HG03521 (cell line): Measurements from ENCODE around the gene GORASP2.
A peak's percentile ranks its signal among the peaks of the same experiment; 100 is the strongest.

ENCODE experiments used
- ATAC-seq: cut with Tn5 transposase; IDR thresholded peaks from one replicate; pipeline ENCODE4 v1.9.1; 2021; ENCODE audit warnings: mild to moderate bottlenecking, moderate library complexity; ENCODE audit not compliant: unreplicated experiment

GORASP2 gene

DNA sequence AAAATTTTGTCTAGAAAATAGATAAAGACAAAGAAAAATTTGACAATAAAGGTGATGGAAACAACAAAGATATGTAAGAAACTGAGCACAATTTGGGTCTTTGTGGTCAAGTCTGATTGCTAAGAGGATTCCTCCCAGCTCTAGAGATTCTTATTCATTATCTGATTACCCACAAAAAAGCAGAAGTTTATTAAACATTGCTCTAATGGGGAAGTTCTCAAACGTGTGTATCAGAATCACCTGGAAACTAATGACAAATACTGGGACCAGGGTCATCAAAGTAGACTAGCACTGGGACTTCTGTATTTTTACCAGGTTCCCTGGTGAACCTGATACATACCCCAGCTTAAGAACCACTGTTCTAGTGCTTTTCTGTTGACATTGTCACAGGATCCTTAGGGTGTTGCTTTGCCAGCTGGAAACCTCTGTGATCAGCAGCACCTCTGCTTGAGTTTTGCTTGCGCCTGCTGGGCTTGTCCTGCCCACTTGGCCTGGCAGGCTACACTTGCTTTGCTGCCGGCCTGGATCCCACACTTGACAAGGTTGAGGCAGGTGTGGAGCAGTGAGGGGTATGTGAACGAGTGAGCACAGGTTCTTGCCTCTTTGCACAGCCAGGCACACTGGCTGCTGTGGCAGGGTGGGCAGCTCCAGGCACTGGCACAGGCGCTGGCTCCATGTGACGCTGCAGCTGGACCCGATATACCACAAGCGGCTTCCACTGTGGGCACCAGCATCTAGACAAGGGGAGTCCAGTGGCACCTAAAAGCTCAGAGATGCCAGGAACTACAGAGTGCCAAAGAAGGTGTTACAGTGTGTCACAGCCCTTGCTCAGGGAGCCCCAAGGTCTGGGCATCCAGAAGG lies 6.2 kb upstream of the GORASP2 start:
- no peak for ATAC-seq

DNA sequence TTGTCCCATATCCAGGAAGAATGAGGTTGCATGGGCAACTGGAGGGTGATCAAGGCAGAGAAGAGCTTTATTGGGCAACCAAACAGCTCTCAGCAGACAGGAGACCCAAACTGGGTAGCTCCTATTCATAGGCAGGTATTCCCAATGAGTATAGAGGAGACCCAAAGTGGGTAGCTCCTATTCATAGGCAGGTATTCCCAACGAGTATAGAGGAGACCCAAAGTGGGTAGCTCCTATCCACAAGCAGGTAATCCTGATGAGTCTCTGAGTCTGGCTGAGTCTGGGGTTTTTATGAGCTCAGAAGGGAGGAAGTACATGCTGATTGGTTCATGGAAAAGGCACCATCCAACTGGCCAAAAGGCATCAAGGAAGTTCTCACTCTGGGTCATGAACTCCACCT lies 5.3 kb upstream of the GORASP2 start:
- ATAC-seq, result no peak

DNA sequence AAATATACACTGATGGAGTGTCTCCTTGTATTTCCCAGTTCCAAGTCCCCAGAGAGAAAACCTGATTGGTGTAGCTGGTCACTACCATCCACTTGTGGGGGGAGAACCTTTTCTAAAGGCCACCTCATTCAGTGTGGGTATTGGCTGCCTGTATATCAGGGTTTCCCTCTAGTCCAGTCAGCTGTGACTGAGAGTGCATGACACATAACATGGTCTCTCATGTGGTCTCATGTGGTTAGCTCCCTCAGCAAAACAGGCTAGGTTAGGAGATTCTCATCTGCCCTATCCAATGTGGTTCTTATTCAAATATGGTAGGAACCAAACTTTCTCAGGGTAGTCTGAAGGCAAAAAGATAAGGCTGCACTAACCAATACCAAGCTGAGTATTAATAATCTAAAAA lies 4.1 kb upstream of the GORASP2 start:
- no peak for ATAC-seq

DNA sequence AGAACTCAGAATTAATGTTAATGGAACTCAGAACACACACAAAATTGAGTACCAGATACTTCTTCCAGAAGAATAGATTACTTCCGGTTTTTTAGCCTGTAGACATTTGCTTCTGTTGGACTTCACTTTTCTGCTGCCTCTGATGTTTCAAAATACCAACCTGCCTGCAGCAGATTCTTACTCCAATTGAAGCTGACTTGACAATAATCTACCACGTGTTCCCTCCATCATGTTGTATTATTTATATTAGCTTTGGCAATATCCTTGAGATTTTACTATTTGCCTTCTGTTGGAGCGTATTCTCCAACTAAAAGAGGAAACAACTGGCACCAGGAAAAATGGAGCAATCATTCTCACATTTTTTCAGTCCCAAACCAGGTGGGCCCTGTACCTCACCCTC lies 3.1 kb upstream of the GORASP2 start:
- ATAC-seq, result no peak

DNA sequence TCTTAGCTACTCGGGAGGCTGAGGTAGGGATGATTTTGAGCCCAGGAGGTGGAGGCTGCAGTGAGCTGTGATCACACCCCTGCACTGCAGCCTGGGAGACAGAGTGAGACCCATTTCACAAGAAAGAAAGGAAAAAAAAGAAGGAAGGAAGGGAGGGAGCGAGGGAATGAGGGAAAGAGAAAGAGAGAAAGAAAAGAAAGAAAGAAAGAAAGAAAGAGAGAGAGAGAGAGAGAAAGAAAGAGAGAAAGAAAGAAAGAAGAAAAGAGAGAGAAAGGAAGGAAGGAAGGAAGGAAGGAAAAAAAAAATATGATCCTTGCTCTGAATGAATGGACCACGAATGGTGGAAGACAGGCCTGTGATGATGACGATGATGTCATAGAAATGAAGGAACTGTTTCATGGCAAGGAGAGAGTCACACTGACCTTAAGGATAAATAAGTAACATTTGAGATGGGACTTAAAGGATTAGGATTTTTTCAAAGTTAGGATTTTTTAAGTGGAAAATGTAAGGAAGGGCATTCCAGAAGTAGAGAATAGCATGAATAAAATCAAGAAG lies 2.2 kb upstream of the GORASP2 start:
- ATAC-seq, result no peak

DNA sequence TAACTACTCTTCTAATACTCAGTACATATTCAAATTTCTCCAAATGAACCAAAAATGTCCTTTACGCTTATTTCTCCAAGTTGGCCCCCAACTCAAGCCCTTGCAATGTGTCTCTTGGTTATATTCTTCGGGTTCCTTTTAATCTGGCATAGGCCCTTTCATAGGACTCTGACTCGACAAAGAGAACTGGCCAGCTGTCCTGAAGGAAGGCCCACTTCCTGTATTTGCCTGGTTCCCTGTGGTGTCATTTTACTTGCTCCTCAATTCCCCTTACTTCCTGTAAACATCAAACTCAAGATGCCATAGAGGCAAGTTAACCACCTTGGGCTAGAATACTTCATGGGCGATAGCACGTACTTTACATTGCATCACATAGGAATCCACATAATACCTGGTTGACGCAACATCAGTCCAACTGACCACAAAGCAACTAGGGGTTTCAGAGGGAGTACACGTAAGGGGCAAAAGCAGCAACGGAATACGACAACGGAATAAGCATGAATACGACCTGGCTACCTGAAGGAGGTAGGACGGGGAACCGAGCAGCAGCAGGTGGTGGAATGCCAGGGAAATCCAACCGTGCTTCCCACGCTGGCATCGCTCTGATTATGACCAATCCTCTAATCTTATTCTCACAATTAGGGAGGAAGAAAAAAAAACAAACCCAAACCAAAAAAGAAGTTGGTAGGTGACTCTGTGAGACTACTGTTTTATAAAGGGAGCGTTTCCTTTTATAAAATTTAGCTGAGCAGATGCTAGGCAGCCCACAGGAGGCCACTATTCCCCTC lies 823 bp upstream of the GORASP2 start:
- no peak for ATAC-seq

DNA sequence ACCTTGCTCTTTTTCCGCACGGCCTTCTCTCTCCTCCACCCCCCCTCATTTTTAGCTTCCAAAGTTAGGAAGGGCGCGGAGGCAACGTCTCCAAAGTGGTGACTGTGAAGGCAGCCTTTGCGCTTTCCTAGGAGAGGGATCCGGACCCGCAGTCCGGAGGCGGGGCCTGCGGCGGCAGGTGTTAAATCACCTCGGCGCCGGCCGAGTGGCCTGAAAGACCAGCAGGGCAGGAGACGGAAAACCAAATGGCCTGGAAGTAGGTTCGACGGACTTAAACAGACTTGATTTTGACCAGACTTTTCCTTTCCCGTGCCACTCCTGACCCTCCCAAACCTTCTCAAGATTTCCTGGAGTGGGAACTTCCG lies 615 bp downstream of the GORASP2 start:
- ATAC-seq, result no peak

DNA sequence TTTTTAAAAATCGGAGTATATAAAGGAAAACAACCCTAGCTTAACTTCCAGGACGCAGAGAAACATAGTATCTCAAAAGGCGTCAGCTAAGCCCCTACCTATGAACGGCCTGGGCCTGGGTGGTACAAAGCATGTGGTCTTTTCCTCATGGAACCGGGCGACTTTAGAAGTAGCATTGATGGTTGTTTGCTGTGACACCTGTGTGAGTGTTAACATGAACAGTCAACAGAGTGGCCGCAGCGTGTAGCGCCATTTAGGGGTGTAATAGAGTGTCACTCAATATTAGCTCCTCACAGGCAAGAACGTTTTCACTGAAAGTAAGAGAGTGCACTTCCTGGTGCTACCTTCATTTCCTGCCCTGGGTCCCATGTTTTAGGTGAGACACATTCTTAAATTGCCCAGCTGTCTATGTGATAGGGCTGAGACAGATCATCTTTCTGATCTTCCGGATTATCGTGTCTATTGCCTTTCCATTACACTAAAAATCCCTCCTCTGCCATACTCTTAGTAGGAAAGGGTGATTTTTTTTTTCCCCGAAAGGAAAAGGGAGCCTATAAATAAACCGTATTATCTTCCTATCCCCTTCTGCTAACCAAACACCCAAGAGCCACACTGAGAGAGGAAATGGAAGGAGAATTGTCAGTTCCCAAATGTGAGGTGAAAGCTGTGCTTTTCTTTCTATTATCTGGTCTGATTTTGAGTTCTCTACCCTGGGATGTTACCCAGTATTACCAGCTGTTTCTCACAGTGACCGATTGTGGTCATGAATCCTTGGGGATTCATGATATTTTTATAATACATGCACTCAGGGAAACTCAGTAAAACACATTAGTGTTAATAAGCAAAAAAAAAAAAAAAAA lies 1.3 kb downstream of the GORASP2 start:
- ATAC-seq, result no peak

DNA sequence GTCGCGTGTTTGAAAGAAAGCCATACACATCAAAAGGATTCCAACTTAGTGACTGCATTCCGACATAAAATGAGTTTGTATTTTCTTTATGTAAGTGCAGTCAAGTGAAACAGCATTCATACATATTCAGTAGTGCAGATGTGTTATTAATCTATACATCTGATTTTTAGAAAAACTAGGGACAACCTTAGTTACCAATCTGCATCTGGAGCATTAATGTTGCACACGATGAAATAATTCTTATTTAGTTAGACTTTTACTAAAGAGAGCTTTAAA lies 1.9 kb downstream of the GORASP2 start:
- ATAC-seq, result no peak

DNA sequence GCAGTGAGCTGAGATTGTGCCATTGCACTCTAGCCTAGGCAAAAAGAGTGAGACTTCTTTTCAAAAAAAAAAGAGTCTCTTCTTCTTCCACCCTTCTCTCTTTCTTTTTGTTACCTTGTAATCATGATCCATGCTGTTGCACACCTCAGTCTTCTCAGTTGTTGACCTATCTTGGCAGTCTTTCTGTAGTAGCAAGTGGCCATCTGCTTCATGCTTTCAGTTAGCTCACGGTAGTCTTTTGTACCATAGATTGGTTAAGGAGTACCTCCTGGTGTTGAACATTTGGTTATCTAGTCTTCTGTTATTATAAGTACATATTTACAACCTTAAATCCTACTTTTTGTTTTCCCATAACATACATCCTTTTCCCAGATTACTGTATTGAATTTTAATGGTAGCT lies 3.1 kb downstream of the GORASP2 start:
- ATAC-seq, result no peak

DNA sequence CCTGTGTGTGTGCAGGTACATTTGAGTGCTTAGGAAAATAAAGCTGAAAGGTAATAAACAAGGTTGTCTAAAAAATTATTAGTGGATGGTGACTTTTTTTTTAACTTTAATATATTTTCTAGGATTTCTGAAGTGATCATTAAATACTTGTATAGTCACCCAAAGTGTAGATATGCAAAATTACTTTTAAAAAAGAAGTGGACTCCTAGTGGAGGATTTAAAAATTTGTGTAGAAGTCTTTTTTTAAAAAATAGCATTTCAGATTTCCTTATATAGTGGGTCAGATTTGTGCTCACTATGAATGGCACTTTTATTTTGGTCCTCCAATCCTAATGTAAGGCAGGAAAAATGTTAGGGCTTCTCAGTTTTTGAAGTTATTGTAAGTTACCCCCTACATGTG lies 3.9 kb downstream of the GORASP2 start:
- ATAC-seq, result no peak

DNA sequence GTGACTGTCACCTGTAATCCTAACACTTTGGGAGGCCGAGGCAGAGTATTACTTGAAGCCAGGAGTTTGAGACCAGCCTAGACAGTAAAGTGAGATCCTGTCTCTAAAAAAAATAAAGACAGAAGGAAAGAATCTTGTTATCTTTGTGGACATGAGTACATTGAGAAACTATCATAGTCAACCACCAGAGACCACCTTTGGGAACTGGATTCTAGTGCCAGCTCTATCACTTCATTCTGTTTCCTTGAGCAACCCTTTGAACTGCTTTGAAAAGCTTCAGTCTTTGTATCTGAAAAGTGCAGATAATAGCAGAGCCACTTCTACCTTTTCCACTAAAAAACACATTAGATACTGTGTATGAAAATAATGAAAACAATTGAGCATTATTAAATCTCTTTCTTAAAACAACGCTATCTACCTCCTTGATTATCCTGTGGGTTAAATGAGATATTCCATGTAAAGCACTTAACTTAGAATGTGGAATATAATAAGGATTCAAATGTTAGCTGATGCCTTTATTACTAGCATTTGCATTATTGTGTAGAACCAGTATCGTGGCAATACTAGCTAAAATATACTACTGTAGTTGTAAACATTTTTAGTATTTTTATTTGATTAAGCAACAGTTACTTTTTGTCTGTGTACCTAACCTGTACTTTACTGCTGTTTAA lies 8.8 kb downstream of the GORASP2 start:
- no peak for ATAC-seq

DNA sequence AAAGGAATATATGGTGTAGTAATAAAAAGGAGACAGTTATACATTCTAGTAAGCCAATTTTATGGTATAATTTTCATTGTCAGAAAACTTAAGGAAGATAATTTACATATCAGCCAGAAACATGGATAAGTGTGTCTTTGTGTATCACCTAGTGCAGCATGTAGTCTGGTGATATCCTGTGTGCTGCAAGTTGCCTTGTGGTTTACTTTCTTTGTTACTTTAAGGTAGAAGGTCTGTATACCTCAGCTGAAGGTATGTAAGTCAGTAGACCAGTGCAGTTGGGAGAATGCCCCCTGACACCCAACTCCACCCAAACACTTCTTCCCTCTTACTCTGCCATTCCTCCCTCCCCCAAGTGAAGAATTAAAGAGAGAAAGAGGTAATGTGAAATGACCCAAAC lies 11.0 kb downstream of the GORASP2 start:
- no peak for ATAC-seq

DNA sequence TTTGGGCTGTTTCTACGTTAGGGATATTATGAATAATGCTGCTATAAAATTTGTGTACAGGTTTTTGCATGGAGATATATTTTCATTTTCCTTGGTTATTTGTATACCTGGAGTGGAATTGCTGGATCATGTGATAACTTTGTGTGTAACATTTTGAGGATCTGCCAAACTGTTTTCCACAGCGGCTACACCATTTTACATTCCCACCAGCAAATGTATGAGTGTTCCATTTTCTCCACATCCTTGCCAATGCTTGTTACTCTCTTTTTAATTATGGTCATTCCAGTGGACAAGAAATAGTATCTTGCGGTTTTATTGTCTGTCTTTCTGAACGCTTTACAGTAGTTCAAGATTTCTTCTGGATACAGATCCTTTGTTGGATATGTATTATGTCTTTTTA lies 13.6 kb downstream of the GORASP2 start:
- ATAC-seq, result no peak

DNA sequence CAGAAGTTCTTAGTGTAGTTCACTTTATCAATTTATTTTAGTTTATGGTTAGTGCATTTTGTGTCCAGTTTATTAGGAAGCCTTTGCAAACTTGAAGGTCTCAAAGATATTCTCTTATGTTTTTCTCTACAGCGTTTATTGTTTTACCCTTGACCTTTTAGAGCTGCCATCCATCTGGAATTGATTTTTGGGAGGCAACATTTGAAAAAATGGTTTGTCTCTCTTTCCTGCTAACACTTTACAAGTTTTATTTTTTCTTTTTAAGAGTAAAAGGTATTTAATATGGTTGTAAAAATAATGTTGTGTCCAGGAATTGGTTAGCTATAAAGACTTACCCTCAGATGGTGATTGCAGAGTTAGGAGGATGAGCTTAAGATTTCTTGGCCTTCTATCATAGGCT lies 14.0 kb downstream of the GORASP2 start:
- no peak for ATAC-seq

DNA sequence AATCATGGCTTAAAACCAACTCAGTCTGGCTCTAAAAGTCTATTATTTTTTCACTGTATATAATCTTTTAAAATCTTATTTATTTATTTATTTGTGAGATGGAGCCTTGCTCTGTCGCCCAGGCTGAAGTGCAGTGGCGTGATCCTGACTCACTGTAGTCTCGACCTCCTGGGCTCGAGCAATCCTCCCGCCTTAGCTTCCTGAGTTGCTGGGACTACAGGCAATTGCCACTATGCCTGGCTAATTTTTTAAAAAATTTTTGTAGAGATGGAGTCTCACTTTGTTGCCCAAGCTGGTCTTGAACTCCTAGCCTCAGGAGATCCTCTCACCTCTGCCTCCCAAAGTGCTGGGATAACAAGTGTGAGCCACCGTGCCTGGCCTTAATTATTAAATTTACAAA lies 14.5 kb downstream of the GORASP2 start:
- no peak for ATAC-seq

DNA sequence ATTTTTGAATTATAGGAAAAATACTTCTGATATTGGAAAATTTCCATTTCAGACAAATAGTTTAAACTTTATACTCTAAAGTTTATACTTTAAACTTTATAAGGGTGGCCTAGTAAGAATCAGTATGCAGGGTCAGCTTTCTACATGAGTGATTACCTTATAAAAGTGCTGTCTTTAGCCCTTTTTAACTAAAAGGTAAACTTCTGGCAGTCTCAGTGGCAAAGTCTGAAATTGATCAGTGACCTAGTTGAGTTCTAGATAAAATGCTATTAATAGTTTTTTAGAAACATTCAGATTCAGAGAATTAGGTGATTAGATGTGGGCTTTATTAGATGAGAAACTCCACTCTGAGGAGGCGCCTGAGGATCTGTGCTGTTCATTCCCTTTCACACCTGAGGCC lies 15.5 kb downstream of the GORASP2 start:
- no peak for ATAC-seq

DNA sequence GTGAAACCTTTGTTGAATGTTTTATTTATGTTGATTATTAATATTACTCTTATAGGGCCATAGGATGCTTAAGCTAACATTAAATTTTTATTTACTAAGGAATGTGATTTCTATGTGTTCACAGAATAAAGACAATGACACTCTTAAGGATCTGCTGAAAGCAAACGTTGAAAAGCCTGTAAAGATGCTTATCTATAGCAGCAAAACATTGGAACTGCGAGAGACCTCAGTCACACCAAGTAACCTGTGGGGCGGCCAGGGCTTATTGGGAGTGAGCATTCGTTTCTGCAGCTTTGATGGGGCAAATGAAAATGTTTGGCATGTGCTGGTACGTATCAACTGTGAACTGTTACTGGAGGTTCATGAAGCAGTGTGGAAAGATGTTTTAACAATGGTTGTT lies 20.4 kb downstream of the GORASP2 start:
- ATAC-seq, result no peak

DNA sequence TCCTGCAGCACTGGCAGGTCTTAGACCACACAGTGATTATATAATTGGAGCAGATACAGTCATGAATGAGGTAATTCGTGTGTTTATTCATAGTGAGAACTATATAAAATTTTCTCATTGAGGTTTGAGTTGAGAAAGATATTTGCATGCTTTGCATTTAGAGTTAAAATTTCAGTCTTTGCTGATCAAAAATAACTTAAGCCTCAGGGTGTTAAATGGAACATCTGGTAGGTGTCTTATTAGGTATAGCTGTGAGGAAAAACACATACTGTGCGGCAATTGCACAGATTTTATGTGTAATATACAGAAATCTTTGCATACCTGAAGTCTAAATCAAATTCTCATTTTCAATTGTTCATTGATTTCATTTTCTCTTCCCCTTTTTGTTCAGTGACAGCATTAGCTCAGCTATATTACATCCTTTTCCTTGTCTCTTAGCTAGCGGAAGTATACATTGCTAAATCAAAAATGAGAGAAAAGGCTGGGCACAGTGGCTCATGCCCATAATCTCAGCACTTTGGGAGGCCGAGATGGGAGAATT lies 21.2 kb downstream of the GORASP2 start:
- ATAC-seq, result peak; percentile 73

DNA sequence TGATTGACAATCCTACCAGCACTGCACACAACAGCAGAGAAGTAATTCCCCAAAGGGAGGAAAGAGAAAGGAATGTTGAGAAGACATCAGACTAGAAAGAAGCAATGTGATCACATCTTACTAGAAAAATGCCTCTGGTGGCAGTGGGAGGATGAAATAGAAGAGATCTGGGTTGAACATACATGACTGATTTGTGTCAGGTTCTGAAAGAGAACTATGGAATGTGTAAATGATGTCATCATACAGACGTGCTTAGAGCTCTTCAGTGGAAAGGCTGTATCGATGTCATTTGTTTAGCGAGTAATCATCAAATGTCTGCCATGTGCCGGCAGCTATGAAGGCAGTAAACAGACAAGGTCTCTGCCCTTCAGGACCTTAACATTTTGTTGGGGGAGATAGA lies 24.9 kb downstream of the GORASP2 start:
- ATAC-seq, result no peak

DNA sequence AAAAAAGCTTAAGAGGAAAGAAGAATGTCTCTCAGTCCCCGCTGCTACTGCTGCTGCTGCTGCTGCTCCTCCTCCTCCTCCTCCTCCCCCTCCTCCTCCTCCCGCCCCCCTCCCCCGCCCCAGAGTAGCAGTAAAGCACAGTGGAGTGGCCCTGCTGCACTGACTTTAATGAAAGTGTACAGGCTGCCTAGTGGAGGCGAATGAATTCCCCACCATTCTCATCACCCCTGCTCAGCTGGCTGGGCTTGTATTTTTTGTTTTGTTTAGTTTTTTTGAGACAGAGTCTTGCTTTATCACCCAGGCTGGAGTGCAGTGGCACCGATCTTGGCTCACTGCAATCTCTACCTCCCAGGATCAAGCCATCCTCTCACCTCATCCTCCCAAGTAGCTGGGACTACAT lies 34.3 kb downstream of the GORASP2 start:
- no peak for ATAC-seq
